ENCODE measurements around the gene POLR2L. TPM values are rescaled to one million over a fixed set of nuclear protein-coding genes. Genes with fewer than 3 reads are reported as not detected.
A peak's percentile ranks its signal among the peaks of the same experiment; 100 is the strongest.

POLR2L gene
- total and polyA plus RNA-seq, 2 of the 13 experiments (the other 11 are each of a cell fraction or from before 2014, with no cell fraction given), result 104 to 114 TPM

DNA sequence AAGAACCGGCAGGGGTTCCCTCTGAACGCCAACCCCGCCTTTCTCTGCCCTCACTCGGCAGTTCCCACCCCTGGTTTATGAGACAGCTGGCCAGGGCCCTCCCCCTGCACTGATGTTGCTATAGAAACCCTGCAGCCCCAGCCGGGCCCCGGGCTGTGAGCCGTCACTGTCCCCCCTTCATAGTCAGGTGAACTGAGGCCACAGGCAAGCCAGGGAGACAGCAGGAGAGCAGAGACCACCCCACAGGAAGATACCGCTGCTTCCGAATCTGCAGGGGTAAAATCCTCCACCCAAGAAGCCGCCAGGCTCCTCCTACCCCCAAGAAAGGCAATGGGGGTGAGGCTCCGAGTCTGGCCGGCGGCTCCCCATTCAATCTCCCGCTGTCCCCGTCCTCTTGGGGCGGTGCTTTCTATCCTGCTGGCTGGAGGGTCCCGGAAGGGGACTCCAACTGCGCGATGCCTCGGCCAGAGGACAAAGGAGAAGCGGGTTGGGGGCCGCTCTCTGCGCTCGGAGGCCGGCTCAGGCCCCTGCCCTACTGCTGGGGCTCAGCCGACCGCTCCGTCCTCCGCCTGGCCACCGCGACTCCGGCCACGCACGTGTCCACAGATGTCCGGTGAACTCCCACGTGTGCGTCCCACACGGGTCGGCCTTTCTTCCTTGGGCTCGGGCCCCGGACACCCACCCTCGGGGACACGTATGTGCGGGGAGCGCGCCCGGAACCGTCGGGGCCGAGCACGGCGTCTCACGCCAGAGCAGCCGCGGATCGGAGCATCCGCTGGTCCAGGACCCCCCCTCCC, 44.8 kb downstream of the POLR2L start (continued):
- TF ChIP-seq ZNF383 (CRISPR knock-in tag; IDR thresholded peaks at IDR 0.05; ENCODE audit: borderline replicate concordance), result peak; percentile 25; the same call in 1 of the 2 replicates
- no peak for TF ChIP-seq JUN (CRISPR knock-in tag; IDR thresholded peaks at IDR 0.05)
- no peak for TF ChIP-seq ZC3H4 (CRISPR knock-in tag; IDR thresholded peaks at IDR 0.05; ENCODE audit: borderline replicate concordance)
- no peak for TF ChIP-seq ZNF749 (CRISPR knock-in tag; IDR thresholded peaks at IDR 0.05; ENCODE audit: borderline replicate concordance)
- no peak for TF ChIP-seq HES4 (CRISPR knock-in tag; IDR thresholded peaks at IDR 0.05; ENCODE audit: borderline replicate concordance)
- TF ChIP-seq, protein P1, sequence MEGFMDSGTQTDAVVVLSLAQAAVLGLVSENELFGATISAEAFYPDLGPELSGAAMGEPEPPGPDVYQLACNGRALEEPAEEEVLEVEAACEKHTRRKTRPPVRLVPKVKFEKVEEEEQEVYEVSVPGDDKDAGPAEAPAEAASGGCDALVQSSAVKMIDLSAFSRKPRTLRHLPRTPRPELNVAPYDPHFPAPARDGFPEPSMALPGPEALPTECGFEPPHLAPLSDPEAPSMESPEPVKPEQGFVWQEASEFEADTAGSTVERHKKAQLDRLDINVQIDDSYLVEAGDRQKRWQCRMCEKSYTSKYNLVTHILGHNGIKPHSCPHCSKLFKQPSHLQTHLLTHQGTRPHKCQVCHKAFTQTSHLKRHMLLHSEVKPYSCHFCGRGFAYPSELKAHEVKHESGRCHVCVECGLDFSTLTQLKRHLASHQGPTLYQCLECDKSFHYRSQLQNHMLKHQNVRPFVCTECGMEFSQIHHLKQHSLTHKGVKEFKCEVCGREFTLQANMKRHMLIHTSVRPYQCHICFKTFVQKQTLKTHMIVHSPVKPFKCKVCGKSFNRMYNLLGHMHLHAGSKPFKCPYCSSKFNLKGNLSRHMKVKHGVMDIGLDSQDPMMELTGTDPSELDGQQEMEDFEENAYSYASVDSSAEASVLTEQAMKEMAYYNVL (CRISPR knock-in tag; IDR thresholded peaks at IDR 0.05; ENCODE audit: borderline replicate concordance), result no peak
- no peak for TF ChIP-seq NFKB2 (CRISPR knock-in tag; IDR thresholded peaks at IDR 0.05; ENCODE audit: borderline replicate concordance)
- TF ChIP-seq, protein P2, sequence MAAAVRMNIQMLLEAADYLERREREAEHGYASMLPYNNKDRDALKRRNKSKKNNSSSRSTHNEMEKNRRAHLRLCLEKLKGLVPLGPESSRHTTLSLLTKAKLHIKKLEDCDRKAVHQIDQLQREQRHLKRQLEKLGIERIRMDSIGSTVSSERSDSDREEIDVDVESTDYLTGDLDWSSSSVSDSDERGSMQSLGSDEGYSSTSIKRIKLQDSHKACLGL (CRISPR knock-in tag; IDR thresholded peaks at IDR 0.05), result peak; percentile 73; the same call in 1 of the 2 replicates
- no peak for TF ChIP-seq ZNF572 (CRISPR knock-in tag; IDR thresholded peaks at IDR 0.05)
- TF ChIP-seq TOPORS (CRISPR knock-in tag; IDR thresholded peaks at IDR 0.05), result no peak
- TF ChIP-seq BCL6 (CRISPR knock-in tag; IDR thresholded peaks at IDR 0.05), result no peak
- no peak for TF ChIP-seq BRCA1 (CRISPR knock-in tag; IDR thresholded peaks at IDR 0.05)
- TF ChIP-seq ZNF788 (CRISPR knock-in tag; IDR thresholded peaks at IDR 0.05; ENCODE audit: borderline replicate concordance), result 0 out of 2 replicates have a peak, but pooled peaks have one; percentile 28
- TF ChIP-seq, protein P3, sequence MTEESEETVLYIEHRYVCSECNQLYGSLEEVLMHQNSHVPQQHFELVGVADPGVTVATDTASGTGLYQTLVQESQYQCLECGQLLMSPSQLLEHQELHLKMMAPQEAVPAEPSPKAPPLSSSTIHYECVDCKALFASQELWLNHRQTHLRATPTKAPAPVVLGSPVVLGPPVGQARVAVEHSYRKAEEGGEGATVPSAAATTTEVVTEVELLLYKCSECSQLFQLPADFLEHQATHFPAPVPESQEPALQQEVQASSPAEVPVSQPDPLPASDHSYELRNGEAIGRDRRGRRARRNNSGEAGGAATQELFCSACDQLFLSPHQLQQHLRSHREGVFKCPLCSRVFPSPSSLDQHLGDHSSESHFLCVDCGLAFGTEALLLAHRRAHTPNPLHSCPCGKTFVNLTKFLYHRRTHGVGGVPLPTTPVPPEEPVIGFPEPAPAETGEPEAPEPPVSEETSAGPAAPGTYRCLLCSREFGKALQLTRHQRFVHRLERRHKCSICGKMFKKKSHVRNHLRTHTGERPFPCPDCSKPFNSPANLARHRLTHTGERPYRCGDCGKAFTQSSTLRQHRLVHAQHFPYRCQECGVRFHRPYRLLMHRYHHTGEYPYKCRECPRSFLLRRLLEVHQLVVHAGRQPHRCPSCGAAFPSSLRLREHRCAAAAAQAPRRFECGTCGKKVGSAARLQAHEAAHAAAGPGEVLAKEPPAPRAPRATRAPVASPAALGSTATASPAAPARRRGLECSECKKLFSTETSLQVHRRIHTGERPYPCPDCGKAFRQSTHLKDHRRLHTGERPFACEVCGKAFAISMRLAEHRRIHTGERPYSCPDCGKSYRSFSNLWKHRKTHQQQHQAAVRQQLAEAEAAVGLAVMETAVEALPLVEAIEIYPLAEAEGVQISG (CRISPR knock-in tag; IDR thresholded peaks at IDR 0.05), result no peak
- no peak for TF ChIP-seq RBAK (CRISPR knock-in tag; IDR thresholded peaks at IDR 0.05)
- TF ChIP-seq PHB2 (IDR thresholded peaks at IDR 0.05; ENCODE audit: partially characterized antibody), result no peak
- TF ChIP-seq, protein P4, sequence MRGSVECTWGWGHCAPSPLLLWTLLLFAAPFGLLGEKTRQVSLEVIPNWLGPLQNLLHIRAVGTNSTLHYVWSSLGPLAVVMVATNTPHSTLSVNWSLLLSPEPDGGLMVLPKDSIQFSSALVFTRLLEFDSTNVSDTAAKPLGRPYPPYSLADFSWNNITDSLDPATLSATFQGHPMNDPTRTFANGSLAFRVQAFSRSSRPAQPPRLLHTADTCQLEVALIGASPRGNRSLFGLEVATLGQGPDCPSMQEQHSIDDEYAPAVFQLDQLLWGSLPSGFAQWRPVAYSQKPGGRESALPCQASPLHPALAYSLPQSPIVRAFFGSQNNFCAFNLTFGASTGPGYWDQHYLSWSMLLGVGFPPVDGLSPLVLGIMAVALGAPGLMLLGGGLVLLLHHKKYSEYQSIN (CRISPR knock-in tag; IDR thresholded peaks at IDR 0.05; ENCODE audit: borderline replicate concordance), result no peak
- no peak; the same call in 1 of the 2 replicates for TF ChIP-seq ZNF703 (CRISPR knock-in tag; IDR thresholded peaks at IDR 0.05; ENCODE audit: borderline replicate concordance)
- TF ChIP-seq ZNF33A (CRISPR knock-in tag; IDR thresholded peaks at IDR 0.05; ENCODE audit: borderline replicate concordance), result no peak
- no peak for TF ChIP-seq PHF20 (CRISPR knock-in tag; IDR thresholded peaks at IDR 0.05)
- 0 out of 2 replicates have a peak, but pooled peaks have one; percentile 56 for TF ChIP-seq ZNF678 (CRISPR knock-in tag; IDR thresholded peaks at IDR 0.05)
- TF ChIP-seq ZNF709 (CRISPR knock-in tag; IDR thresholded peaks at IDR 0.05), result no peak; the same call in 1 of the 2 replicates
- no peak for TF ChIP-seq ZNF567 (CRISPR knock-in tag; IDR thresholded peaks at IDR 0.05; ENCODE audit: borderline replicate concordance)
- TF ChIP-seq HNF4A (CRISPR knock-in tag; IDR thresholded peaks at IDR 0.05), result no peak
- TF ChIP-seq MIXL1 (CRISPR knock-in tag; IDR thresholded peaks at IDR 0.05), result no peak
